Right lobe of liver (tissue), 6 donors: ENCODE results near the gene HOXD4. TPM values are rescaled to one million over a fixed set of nuclear protein-coding genes. Genes with fewer than 3 reads are reported as not detected.

Source experiments
- ATAC-seq, 4 donors: fragments of 200-7000 bp; cut with Tn5 transposase; one replicate each; pipeline ENCODE4 v1.9.1; 2020; ENCODE audit warnings: mild to moderate bottlenecking in 4 of 4, moderate library complexity in 4 of 4
- DNase-seq, 3 donors: peaks; one replicate each; pipeline ENCODE4 v3.0.0-alpha.2; 2020
- H3K27ac ChIP-seq, 3 donors: fragments of 200-600 bp; one replicate each; pipeline ENCODE4 v1.8.0; 2022
- H3K27me3 ChIP-seq, 2 donors: fragments of 200-600 bp; one replicate each; pipeline ENCODE4 v1.8.0; 2022
- H3K36me3 ChIP-seq, 4 donors: fragments of 200-600 bp; sonication (generic) in 1 of 4; one replicate each; pipeline versions ENCODE4 v1.5.1 to v1.8.0; 2017 to 2022; ENCODE audit warnings: control low read depth in 1 of 4
- H3K4me1 ChIP-seq, 4 donors: fragments of 200-600 bp; sonication (generic) in 1 of 4; one replicate each; pipeline versions ENCODE4 v1.5.1 to v1.8.0; 2017 to 2022; ENCODE audit warnings: control low read depth in 1 of 4
- H3K4me3 ChIP-seq, 3 donors: fragments of 200-600 bp; one replicate each; pipeline ENCODE4 v1.8.0; 2022
- H3K9me3 ChIP-seq, 4 donors: fragments of 200-600 bp; sonication (generic) in 1 of 4; one replicate each; pipeline versions ENCODE4 v1.5.1 to v1.8.0; 2017 to 2022; ENCODE audit warnings: control low read depth in 1 of 4
- CTCF ChIP-seq, 4 donors: fragments of 200-600 bp in 3 of 4; fragments of 450-650 bp in 1 of 4; IDR thresholded peaks; one replicate each; pipeline versions ENCODE4 v1.5.1 to v1.8.0; 2016 to 2022; ENCODE audit warnings: antibody characterized with exemption in 4 of 4, mild to moderate bottlenecking in 2 of 4
- POLR2A ChIP-seq: fragments of 450-650 bp; IDR thresholded peaks from one replicate; pipeline ENCODE4 v1.6.1; 2017; ENCODE audit warnings: antibody characterized with exemption, mild to moderate bottlenecking
- WGBS: methylation state at CpG from one replicate; pipeline ENCODE4 v1.1.6; 2018; ENCODE audit warnings: low coverage, low lambda C conversion rate; ENCODE audit not compliant: insufficient coverage; ENCODE audit errors: missing lambda C conversion rate; 5-methylcytosine and 5-hydroxymethylcytosine counted together
- intact Hi-C, 2 donors: fragments of 100-400 bp; cut with DNase I; formaldehyde crosslinking; loops; one replicate each; pipeline versions ENCODE4 v1.11.2 to v1.14.1; 2022
- total RNA-seq, 6 experiments: library from RNA; depleted of rRNA in 2 of 6; stranded (reverse); fragments of >200 nt in 2 of 6; fragmentation: NEBNext Ultra II Directional in 3 of 6; extraction: Animal tissue kit (Norgen Biotek cat#: 25700) in 3 of 6; gene quantifications; one replicate each; pipeline versions ENCODE4 v1.1.0 to v1.2.4, GENCODE V29; 2016 to 2023
- donor health status: DM: no; HTN: yes; CAD: no.
- donor health status: DM: no; HTN: no; CAD: no.
- donor health status: DM: no; HTN: no; CAD: no.
- donor health status: DM: no; HTN: yes; CAD: no.
- donor health status: DM: no; HTN: yes; CAD: no.

HOXD4 gene
- total RNA-seq, 6 experiments from 2014 or later = not detected

GRCh38 chr2:176137906-176138305, 13.4 kb upstream of the HOXD4 start:
- H3K4me3 ChIP-seq = no peak overlapping the region
- peaks cover 0 to 9% (median 2%) of the 10 kb centered on the region in 4 donors for H3K4me1 ChIP-seq
- H3K9me3 ChIP-seq = no peaks in the 10 kb centered on the region
- intact Hi-C loops = no loop called here
- DNase-seq (no peak), ATAC-seq (peak; percentile 28 to 55 (median 45))
- H3K27me3 ChIP-seq = peaks cover 32 to 55% of the 10 kb centered on the region in 2 donors
- H3K36me3 ChIP-seq = no peaks in the 10 kb centered on the region
- H3K27ac ChIP-seq = no peak overlapping the region
- no peak for TF ChIP-seq POLR2A
- TF ChIP-seq CTCF (IDR thresholded peaks at IDR 0.05) = no peak
- WGBS = 17% methylated on average over 8 of the region's 8 CpGs

DNA sequence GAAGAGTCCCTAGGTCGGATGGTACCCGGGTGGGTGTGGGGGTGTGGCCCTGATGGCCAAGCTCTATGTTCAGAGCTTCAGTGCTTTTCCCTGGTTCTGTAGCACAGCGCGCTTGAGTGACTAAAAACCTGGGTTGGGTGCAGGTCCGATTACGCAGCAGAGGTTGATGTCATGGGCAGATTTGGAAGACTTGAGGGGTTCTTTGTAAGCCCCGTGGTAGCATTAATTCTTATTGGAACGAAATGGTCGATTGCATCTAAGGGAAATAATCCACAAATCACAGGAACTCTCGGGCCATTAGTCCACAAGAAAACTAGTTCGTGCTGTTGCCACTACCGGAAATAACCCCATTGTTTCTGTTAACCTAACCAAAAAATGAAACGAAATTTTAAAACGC, 12.8 kb upstream of the HOXD4 start:
- Histone ChIP-seq H3K9me3 (no peaks in the 10 kb centered on the region), H3K36me3 (no peaks in the 10 kb centered on the region), H3K4me1 (peaks cover 0 to 9% (median 2%) of the 10 kb centered on the region in 4 donors), H3K27ac (no peak overlapping the region), H3K4me3 (no peak overlapping the region), H3K27me3 (peaks cover 27 to 49% of the 10 kb centered on the region in 2 donors)
- ATAC-seq = no peak
- TF ChIP-seq POLR2A = no peak
- TF ChIP-seq CTCF (IDR thresholded peaks at IDR 0.05) = no peak
- intact Hi-C loops = no loop called here
- WGBS = 8% methylated on average over 12 of the region's 14 CpGs
- no peak for DNase-seq

DNA sequence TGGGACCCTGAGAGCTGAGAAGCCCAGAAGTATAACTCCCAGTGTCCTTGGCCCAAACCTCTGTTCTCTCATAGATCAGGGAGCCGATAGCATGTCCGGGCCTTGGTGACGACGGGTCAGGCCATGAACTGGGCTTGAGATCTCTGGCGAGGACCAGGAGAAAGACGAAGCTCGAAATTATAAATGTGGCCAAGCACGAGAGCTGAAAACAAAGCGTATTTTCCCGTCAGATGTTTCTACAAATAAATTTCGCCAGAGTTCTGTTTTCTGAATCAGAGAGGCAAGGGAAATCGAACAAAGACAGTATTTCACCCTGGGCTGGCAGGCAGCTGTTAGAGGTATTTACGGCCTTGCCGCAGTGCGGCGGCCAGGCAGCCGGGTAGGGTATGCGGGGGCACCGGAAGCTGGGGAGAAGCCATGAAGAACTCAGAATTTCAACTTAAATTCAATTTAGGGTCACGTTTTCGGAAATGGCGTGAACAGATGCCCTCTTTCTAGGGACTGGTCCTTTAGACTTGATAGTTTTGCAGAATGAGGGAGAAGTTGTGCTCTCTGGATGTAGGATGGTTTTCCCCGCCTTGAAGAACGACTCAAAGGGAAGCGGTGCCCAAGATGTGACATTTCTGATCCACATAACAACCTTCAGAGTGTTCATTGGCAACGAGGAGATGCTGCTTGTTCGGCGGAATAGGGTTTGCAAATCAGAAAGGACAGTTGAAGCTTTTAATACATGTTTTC, 12.3 kb upstream of the HOXD4 start:
- peaks cover 0 to 9% (median 2%) of the 10 kb centered on the region in 4 donors for H3K4me1 ChIP-seq
- no peaks in the 10 kb centered on the region for H3K9me3 ChIP-seq
- intact Hi-C loops = no loop called here
- H3K36me3 ChIP-seq = no peaks in the 10 kb centered on the region
- DNase-seq = no peak
- TF ChIP-seq CTCF (IDR thresholded peaks at IDR 0.05) (no peak), POLR2A (no peak)
- H3K27ac ChIP-seq = no peak overlapping the region
- H3K4me3 ChIP-seq = no peak overlapping the region
- peaks cover 27 to 43% of the 10 kb centered on the region in 2 donors for H3K27me3 ChIP-seq
- no peak for ATAC-seq
- 11% methylated on average over 28 of the region's 28 CpGs for WGBS

DNA sequence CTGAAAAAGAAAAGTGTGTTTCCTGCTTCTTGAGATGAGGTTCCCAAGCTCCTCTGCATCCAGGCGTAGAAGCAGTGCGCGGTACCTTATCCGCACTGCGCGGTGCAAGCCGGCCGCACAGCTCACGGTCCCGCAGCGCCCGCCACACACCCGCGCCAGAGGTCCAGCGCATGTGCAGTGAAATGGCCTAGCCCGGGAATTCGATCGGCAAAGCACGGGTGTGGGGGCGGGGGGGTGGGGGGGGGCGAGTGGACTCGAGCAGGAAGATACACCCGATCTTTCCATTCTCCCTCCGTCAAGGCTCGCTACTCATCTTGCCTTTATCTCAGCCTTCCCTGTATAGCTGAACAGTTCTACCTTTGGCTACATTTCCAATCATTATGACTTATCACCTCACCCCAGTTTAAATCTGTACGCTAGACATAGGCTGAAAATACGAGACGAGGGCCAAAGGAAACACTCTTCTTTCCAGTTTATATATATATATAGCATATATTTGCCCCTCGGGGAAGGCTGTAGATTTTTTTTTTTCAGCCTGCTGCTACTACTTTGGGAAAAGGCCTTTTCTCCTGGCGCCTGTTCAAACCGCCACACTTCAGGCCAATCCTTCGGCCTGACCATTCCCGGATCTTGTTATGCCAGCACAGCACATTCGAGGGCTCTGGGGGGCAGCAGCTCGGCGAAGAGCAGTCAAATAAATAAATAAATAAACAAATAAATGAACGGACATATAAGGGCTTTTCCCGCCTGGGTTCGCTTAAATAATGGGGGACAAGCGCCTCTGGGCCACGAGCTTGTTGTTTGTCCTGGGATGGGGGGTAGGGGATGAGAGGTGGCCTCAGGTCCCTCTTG, 11.5 kb upstream of the HOXD4 start:
- intact Hi-C loops = loop anchor here (5.0 to 10.0 kb wide), 5 partner anchors 315 to 495 kb away; no protein-coding TSS in a partner anchor
- WGBS = 15% methylated on average over 19 of the region's 41 CpGs
- DNase-seq (no peak), ATAC-seq (no peak)
- Histone ChIP-seq H3K27me3 (peaks cover 27 to 42% of the 10 kb centered on the region in 2 donors), H3K9me3 (no peaks in the 10 kb centered on the region), H3K4me1 (peaks cover 0 to 9% (median 2%) of the 10 kb centered on the region in 4 donors), H3K36me3 (no peaks in the 10 kb centered on the region), H3K4me3 (peak overlapping the region in 2 of 3 donors; percentile 37 to 51), H3K27ac (no peak overlapping the region)
- TF ChIP-seq CTCF (IDR thresholded peaks at IDR 0.05) = no peak
- no peak for TF ChIP-seq POLR2A
